NCI-H1930 (cell line): ENCODE data around the gene WDPCP.
"Not testable (repeated sequence)": the region's sequence is repeated elsewhere in the genome, so short reads cannot be mapped to it uniquely, and the experiment has no call there.

ENCODE experiments used
- DNase-seq, 2 experiments: peaks; one replicate each; lab custom pipeline; 2025; lab: John Stamatoyannopoulos, UW

The WDPCP gene

DNA sequence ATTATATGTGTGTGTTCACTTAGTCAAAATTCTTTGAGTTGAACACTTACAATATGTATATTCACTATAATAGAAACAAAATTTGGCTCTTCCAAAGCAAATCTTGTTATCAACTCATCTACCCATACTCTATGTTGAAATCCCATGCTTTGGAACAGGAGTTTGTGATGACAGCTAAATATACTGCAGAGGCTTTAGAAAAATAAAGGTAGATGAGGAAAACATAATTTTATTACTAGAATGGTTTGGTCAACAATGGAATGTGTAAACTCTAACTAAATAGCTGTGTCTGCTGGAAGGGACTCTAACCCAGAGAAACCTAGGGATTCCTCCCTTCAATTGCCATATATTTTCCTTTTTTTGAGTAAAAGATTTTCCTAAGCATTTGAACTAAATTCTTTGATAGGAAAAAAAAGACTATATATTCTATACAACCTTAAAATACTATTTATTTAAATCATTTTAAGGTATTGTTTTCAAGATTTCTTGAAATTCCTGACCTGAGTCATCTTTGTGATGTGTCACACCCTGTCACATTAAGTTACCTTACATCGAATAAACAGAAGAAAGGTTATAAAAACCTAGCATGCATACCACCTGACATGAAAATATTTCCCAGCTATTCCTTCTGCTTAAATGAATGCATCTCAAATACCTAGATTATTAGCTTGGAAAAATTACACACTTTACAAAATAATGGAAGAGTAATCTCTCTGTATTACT lies 362.2 kb downstream of the WDPCP start:
- DNase-seq: no peak

DNA sequence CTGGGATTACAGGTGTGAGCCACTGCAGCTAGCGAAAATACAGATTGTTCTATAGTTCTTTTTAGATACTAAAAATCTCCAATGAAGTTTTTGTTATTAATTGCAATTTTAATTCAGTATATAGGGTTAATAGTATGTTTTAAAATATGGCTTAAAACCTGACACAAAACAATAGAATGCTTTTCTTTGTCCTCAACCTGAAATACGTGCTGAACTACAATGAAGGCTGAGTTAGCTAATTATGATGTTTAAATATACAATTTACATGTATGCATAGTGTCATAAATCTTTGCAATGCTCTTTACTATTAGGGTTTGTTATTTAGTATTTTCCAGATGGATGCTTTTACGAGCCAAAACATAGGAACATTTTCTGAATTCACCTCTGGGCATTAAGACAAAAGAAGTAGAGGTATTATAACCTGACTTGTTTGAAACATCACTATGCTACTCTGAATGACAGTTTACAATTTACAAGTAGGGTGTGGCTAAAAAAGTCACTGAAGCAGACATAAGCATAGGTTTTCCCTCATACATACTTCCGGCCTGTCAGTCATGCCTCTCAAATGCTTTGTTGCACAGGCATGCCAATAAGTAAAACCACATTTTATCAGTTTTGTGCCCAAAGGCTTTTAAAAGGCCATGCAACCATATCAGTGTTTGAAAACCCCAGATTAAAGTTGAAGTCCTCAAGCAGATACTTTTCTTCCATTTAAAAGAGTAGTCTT lies 369.3 kb downstream of the WDPCP start:
- no peak for DNase-seq

DNA sequence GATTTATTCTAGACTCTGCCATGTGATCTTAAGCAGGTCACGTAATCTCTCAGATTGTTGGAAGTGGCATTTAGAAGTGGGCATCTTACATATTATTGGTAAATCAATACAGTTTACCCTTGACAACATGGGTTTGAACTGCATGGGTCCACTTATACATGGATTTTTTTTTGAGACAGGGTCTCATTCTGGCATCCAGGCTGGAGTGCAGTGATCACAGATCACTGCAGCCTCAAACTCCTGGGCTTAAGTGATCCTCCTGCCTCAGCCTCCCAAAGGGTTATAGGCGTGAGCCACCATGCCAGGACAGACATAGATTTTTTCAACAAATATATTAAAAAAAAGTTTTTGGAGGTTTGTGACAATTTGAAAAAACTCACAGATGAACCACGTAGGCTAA lies 393.0 kb downstream of the WDPCP start:
- no peak for DNase-seq

DNA sequence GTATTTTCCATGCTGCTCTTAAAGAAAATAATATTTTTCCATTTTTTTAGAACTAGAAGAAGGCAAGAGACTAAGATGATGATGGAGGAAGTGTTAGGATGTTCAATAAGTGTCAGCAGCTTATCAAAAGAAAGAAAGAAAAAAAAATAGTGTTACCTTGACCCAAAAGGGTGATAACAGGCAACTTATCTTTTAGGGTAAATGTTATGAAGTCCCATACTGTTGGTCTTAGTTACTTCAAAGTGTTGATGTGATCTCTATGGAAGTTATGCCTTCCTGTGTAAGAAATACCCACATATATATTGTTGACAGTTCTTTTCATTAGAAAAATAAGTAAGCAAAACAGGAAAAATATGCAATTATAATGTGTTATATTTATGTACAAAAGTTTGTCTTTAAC lies 394.1 kb downstream of the WDPCP start:
- DNase-seq: no peak

DNA sequence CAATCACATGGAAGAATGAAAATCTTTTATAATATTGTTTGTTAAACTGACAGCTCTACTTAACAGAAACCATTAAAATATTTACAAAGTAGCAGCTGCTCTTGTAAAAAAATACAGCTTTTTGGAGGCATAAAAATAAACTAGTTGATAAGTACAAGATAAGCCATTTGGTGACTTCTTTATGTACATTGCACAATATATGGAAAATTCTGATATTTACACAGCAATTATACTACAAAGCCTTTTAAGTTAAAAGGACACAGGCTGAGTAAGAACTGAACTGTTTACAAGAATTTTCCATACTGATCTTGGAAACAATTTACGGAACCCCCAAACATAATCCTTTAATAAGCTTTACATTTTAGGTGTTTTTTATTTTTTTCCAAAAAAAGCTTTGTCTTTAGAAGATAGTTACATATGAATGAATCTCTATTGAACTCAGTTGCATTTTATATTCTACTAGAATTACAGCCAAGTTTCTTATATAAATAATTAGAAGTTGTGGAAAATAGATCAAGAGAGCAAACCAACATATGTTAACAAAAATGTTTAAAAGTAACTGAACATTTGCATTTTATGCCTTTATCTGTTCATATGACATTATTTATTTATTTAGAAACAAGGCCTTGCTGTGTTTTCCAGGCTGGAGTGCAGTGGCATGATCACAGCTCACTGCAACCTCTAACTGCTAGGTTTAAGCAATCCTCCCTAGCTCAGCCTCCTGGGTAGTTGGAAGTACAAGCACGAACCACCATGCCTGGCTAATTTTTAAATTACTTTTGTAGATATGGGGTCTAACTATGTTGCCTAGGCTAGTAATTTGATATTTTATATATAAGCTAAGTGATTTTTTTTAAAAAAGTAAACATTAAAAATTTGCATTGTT lies 395.1 kb downstream of the WDPCP start:
- peak in 1 of 2 experiments; percentile 13 for DNase-seq

DNA sequence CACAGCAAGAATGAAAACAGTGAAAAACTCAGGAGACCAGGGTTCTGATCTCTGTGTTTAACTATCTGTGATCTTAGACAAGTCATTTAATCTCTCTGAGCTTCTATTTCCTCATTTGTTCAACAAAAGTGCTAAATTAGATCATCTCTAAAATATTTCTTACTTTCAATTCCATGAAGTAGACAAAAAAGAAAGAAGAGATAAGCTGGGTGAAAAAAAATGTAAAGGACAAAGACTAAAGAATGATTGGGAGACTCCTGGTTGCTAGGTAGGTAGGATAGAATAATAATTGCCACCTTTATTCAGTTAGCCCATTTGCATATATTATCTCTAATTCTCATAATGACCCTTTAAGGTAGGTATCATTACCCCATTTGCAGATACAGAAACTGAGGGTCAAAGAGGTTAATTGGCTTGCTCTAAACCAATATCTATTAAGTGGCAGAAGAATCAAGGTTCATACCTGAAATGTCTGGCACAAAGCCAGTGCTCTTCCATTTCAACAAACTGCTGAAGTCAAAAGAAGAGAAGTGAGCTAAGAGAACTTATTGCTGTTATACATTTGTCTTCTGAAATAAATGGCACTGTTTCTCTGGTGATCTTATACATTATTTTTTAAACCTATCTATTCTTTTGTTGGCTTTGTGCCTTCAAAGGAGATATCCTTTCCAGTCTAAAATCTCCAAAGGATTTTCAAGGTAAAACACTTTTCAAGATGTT lies 395.9 kb downstream of the WDPCP start:
- peak; percentile 7 to 27 for DNase-seq

DNA sequence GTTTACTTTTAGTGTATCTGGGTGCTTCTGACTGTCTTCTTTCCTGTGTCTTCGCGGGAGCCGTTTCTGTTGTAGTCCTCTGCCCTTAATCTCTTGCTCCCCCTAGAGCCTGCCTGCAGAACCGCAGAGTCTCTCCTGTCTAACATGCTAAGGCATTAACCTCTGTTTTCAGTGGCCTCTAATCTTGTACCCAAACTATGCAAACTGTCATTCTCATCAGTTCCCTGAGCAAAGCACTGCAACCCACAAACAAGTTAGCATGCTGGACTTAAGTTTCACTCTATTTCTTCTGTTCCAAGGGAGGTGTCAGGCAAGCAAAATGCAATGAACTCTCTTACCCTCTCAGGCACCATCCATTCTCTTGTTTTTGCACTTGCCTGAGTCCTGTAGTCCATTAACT lies 399.3 kb downstream of the WDPCP start:
- DNase-seq: no peak

DNA sequence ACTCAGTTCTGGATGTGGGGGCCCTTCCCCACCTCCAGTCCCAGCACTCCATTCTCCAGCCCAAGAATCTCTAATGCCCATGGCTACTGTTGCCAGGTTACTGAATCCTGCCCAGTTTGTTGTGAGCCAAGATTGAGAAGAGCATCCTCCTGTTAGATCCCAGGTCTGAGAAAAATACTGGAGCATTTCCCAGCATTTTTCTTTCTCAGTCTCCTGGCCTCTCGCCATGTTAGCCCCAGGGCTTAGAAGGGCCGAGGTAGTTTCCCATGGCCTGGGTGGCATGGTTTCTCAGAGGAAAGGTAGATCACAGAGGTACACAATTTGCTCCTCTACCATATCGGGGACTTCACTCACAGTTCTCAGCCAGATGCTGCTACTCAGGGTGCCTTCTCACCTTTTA lies 401.9 kb downstream of the WDPCP start:
- no peak for DNase-seq

DNA sequence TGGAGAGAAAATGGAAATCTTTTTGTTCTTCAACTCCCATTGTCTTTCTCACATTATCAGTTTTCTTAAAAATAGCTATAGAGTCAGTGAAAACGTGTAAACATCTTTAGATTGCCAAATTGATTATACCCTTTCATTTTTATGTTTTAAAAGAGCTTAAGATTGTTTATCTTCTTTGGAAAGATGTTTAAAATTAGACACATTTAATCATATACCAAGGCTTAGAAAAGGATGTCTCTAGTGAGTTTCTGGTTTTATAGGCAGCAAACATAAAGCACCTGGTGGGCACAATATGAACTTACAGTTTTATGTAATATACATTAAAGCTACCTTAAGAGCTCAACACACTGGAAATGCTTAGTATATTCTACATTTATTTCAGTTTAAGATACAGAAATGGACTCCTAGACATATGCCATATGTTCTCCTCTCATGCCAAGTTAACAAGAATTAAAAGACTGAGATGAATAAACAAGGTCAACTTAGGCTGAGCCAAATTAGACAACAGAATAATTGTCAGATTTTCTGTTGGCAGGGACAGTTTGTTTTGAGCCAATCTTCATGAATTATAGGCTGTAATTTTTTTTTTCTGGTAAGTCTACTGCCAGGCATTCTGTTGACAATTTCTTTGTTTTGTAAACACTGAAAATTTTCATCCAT lies 425.0 kb downstream of the WDPCP start:
- DNase-seq: peak in 1 of 2 experiments; percentile 60

DNA sequence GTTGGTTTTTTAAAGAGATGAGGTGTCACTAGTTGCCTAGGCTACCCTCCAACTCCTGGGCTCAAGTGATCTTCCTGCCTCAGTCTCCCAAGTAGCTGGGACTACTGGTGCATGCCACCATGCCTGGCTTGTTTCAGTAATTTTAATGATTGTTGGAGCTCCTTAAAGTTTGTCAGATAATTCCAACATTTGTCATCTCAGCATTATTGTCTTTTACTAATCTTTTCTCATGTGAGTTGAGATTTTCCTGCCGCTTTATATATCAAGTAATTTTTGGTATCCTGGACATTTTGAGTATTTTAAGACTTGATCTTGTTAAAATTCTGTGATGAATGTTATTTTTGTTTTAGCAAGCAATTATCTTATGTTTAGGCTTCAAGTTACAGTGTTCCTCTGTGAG lies 429.0 kb downstream of the WDPCP start:
- DNase-seq: no peak

DNA sequence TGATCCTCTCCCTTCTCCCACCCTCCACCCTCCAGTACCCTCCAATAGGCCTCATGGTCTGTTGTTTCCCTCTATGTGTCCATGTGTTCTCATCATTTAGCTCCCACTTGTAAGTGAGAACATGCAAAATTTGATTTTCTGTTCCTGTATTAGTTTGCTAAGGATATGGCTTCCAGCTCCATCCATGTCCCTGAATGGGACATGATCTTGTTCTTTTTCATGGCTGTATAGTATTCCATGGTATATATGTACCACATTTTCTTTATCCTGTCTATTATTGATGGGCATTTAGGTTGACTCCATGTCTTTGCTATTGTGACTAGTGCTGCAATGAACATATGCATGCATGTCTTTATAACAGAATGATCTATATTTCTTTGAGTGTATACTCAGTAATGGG lies 451.6 kb downstream of the WDPCP start:
- not testable (repeated sequence) for DNase-seq

DNA sequence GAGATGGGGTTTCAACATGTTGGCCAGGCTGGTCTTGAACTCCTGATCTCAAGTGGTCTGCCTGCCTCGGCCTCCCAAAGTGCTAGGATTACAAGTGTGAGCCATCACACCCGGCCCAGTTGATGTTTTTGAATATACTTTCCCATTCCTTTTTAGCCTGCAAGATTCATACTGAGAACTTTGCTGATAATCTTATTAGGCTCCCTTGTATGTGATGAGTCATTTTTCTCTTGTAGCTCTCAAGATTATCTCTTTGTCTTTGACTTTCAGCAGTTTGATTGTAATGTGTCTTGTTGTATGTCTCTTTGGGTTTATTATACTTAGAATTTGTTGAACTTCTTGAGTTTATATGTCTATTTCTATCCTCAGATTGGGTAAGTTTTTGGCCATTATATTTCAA lies 456.3 kb downstream of the WDPCP start:
- DNase-seq: no peak

DNA sequence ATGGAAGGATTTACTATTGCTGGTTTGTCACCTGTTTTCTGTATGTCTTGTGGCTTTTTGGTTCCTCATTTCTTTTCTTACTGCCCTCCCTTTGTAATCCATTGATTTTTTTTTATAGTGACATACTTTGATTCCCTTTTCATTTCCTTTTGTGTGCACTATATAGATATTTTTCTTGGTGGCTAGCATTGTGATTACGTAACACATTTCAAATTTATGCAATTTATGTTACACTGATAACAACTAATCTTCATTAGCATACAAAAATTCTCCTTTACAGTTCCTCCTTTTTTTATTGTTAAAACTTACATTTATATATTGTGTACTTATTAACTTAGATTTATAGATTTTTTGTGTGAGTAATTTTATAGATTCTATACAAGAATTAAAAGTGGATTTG lies 457.1 kb downstream of the WDPCP start:
- DNase-seq: no peak

DNA sequence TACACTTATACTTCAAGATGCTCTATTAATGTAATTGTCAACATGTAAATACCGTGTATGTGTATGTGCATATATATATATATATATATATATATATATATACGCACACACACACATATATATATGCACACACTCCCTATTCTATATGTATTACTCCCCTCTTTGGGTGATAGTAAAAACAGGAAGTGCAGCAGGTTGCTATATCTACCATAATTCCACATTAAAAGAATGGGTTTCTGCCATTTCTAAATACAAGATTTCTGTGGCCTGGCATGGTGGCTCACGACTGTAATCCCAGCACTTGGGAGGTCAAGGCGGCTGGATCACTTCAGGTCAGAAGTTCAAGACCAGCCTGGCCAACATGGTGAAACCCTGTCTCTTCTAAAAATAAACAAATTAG lies 460.7 kb downstream of the WDPCP start:
- no peak for DNase-seq

DNA sequence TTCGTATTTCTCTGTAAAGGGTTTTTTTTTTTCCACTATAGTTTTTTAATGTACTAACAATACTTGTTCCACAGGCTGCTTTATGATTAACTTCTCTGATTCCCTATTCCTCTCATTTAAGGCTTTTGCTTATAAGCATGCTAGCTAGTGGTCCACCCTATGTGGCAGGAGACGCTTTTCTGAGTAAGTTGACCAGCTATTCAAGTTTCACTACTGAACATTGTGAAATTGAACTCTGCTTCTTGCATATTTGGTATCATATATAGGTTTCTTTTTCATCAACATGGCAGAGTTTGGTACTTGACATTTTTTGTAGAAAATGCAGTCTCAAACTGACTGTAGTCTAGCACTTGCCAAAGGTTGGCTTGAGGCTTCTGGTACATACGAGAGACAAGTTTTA lies 463.4 kb downstream of the WDPCP start:
- DNase-seq: no peak

DNA sequence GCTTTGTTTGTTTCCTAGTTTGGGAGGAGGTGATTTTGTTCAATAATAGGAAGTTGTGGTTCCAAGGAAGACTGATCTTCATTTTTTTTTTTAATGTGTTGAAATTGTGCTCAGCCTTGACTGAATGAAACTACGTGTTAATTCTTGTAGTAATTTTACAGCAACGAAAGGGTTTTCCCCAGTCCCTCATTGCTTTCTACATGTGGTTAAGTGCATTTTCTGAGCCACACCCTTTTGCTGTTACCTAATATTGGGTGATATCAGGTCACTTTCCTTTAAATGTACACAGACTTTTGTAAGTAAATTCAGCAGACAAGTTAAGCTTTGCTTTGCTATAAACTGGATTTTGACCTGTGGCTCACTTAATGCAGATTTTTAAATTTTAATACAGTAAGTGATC lies 464.1 kb downstream of the WDPCP start:
- no peak for DNase-seq

DNA sequence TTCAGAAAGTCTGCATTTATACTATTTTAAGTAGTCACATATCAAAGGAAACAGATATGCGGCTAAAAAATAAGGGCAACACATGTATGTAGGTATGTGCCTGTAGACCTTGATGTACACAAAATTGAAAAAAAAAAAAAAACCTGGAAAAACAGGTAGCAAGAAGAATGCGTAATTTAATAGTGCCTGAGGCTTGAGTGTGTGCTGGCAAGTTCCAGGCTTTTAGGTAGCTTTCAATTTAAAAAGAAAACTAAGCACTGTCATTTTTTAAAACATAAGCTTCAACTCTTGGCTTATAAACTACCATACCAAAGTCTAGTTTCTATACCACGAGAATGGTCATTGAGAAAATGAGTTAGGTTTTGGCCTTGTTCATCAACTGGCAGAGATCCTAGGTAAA lies 465.4 kb downstream of the WDPCP start:
- DNase-seq: no peak

DNA sequence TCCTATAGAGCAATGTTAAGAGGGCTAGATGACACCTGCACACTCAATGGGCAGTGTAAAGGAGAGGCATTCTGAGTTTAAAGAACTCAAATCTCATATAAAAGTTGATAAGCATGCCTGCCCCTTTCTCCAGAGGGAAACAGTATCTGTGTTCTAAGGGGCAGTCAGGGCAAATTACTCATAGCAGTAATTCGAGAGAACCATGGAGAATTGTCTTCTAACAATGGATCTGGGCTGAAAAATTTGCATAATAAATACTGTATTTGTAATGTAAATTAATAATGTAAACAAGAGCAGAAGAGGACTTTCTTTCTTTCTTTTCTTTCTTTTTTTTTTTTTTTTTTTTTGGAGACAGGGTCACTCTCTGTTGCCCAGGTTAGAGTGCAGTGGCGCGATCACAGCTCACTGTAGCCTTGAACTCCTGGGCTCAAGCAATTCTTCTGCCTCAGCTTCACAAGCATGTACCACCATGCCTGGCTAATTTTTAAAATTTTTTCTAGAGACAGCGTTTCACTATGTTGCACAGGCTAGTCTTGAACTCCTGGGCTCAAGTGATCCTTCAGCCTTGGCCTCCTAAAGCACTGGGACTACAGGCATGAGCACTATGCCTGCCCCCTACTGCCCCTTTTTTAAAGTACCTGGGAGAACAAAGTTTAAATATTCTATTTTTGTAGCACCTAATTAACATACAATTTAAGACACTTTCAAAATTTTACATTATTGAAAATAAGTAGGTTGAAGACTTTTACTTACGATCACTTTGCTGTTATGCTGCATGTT lies 467.0 kb downstream of the WDPCP start:
- DNase-seq: no peak

DNA sequence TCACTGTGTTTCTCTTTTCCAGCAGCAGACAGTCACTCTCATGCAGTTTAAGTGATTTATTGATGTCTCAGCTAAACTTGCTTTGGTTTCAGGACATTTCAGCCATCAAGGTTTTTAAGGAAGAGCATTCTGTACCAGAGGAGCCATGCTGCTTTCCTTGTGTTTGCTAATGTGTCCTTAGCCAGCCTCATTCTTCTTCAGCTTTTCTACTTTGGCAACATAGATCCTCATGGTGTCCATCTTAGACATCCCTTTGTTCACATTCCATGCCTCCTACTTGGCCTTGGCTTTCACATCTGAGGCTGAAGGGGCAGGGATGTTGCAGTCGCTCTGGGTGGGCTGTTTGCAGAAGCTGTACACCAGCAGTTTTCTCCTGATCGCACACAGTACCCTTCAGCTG lies 469.5 kb downstream of the WDPCP start:
- no peak for DNase-seq

DNA sequence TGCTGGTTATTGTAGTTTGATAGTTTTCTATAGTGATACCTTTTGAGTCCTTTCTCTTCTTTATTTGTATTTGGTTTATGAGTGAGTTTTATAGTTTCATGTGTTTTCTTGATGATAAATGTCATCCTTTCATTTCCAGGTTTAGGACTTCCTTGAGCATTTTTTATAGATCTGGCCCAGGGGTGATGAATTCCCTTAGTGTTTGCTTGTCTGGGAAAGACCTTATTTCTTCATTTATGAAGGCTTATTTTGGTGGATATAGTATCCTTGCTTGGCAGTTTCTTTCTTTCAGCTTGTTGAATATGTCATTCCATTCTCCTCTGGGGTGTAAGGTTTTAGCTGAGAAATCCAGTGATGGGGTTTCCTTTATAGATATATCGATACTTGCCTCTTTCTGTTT lies 483.8 kb downstream of the WDPCP start:
- no peak for DNase-seq

DNA sequence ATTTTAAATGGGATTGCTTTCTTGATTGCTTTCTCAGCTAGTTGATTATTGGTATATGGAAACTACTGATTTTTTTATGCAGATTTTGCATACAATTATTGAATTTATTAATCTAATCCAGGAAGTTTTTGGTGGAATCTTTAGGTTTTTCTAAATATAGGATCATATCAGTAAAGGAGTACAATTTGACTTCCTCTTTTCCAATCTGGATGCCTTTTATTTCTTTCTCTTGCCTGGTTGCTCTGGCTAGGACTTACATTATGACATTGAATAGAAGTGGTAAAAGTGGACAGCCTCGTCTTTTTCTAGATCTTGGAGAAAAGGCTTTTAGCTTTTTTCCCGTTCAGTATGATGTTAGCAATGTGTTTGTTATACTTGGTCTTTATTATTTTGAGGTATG lies 486.3 kb downstream of the WDPCP start:
- no peak for DNase-seq
